OCI-M1 (cell line): ENCODE measurements around the gene SLC20A1.

Experiments
- DNase-seq: peaks from one replicate; lab custom pipeline; 2025; lab: John Stamatoyannopoulos, UW

Gene SLC20A1

DNA sequence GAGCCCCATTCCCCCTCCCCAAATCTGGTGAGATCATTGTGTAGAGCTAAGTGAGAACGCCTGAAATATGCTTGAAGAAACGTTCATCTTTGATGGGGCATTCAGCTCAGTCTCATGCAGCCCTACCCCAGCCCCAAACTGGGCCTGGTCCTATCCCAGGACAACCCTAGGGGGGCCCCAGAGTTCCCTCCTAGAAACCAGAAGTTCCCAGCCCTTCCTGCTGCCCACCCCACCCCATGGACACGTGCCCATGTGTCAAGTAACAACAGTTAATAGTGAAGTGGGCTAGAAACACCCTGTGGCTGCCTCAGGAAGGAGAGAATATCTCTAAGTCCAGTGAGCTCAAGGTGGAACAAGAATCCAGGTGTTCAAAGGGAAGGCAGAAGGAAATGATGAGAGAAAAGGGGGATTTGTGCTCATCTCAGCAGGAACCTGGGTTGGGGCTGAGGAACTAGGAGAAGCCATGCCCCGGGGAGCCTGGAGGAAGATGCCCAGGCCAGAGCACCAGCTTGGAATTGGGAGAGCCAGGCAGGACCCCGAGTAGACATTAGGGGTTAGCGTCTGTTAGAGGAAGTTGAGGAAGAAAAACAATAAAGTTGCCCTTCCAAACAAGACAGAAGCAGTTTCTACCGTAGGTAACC is 20.1 kb upstream of the SLC20A1 start:
- DNase-seq: no peak

DNA sequence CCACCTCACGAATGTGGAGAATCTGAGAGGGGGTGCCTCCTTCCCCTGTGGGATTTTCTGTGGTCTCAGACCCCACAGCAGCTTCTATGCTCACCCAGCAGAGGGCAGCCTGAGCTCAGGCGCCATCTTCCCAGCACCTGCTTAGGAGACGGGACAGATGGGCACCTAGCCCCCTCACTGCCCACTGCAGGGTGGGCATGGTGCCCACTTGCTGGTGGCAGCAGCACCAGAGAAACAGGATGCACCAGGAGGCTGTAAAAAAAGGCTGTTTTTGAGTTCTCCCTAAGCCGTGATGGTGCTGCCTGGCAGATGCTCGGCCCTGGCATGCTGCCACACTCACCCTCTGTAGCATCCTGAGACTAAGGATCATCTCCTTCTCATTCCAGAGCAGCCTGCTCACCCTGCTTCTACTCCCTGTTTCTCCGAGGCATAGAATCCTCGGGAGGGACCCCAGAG is 19.1 kb upstream of the SLC20A1 start:
- DNase-seq: peak; percentile 71

GRCh38 chr2:112627060-112628040 is 18.4 kb upstream of the SLC20A1 start:
- DNase-seq: peak; percentile 54

- DNase-seq: no peak
Observed at GRCh38 chr2:112629224-112629623, 16.5 kb upstream of the SLC20A1 start.

DNA sequence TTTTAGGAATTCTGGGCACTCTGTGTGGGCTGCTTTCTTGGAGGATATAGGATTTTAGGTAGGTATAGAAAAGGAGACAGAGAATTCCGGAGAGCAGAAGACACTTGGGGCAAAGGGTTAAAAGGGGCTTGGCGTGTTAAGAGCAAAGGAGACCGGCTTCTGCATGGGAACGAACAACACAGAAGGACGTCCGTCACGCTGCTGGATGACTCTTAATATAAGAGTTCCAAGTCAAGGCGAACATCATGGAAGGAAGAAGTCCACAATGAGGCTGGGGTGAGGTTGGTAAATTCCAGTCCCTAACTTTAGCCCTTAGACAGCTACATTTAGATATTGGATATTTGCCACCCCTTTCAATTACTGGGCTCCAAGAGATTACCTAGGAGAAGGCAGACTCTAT is 15.9 kb upstream of the SLC20A1 start:
- no peak for DNase-seq

- DNase-seq: no peak
Observed at GRCh38 chr2:112630268-112630667, 15.5 kb upstream of the SLC20A1 start.

GRCh38 chr2:112633708-112634107 is 12.0 kb upstream of the SLC20A1 start:
- no peak for DNase-seq

- no peak for DNase-seq
Observed at GRCh38 chr2:112634153-112634873, 11.4 kb upstream of the SLC20A1 start.

GRCh38 chr2:112634874-112635157 is 10.9 kb upstream of the SLC20A1 start:
- DNase-seq: no peak

- no peak for DNase-seq
Observed at GRCh38 chr2:112636605-112637288, 9.0 kb upstream of the SLC20A1 start.

- no peak for DNase-seq
Observed at GRCh38 chr2:112637289-112637660, 8.5 kb upstream of the SLC20A1 start.

DNA sequence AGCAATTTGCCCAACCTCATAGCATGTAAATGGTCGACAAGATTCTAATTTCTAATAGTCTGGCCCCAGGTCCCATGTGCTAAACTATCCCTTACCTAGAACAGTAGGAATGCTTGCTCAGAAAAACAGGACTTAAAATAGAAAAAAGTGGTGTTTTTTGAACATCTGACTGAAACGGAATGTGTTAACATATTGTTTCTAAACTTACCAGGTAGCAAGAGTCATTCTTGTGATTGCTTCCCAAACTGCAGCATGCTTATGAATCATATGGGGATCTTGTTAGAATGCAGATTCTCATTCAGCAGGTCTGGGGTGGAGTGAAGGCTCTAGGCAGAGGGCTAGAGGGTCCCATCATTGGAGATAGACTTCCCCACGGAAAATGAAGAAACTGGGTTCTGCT is 5.8 kb upstream of the SLC20A1 start:
- DNase-seq: no peak

DNA sequence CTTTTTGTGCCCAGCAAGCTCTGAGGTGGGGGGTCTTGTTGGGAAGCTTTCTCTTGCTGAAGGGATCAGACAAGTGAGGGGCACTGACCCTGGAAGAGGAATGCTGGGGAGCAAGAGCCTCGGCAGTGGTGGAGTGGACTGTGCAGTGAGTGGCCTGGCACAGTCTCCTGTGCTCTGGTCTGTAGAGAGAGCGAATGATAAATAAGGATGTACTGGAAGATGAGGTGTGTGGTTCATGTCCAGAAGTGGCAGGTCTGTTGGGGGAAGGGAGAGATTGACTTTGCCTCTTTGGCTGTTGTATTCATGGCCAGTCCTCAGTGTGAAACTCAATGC is 5.3 kb upstream of the SLC20A1 start:
- no peak for DNase-seq

DNA sequence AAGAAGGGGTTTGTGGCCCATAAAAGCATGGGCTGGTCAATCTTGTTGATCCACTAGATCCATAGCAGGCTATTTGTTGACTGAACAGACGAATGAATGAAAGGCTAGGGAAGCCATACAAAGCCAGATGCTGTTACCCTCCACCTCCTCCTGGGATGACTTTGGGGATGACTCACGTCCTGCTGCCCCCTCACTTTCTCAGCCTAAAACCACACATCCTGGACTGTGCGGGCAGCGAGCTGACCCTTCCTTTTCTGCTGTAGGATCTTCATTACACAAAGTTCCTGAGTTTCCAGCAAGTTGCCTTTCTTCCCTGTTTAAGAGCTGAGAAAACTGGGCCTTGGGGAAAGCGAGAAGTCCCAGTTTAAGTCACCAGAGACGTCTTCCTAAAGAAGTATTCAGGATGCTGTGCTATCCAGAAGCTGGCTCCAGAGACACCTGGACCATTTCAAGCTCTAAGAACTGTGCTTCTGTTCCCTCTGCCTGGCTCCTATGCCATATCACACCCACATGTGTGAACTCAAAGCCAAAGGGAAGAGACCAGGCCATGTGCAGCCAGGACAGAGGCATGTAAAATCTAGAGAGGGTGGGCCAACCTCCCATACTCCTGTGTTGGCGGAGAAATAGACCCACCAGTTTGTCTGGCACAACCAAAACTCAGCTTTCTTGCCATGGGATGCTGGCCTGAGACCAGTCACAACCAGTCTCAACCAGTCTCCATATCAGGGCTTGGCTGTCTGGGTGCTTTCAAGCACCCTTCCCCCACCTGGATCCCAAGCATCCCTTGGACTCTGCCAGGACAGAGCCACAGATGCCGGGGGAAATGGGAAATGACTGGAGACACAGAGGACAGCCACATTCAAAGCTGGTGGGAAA is 4.7 kb upstream of the SLC20A1 start:
- DNase-seq: peak; percentile 46

GRCh38 chr2:112641701-112642100 is 4.0 kb upstream of the SLC20A1 start:
- no peak for DNase-seq

DNA sequence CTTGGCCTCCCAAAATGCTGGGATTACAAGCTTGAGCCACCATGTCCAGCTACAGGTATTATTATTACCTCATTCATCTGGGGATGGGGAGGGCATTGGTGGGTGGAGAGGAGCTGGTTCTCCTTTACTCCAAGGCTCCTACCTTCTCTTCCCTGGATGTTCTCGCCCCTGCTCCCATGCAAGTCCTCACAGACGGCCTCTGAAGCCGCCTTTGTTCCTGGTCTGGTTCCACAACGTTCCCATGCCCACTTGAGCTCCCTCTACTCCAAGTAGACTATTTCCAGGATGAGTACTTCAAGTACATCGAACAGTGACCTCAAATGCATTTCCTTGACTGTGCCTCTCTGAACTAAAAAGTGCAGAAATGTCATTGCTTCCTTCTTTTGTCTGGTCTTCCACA is 3.2 kb upstream of the SLC20A1 start:
- DNase-seq: no peak

- no peak for DNase-seq
Observed at GRCh38 chr2:112642966-112643365, 2.8 kb upstream of the SLC20A1 start.

DNA sequence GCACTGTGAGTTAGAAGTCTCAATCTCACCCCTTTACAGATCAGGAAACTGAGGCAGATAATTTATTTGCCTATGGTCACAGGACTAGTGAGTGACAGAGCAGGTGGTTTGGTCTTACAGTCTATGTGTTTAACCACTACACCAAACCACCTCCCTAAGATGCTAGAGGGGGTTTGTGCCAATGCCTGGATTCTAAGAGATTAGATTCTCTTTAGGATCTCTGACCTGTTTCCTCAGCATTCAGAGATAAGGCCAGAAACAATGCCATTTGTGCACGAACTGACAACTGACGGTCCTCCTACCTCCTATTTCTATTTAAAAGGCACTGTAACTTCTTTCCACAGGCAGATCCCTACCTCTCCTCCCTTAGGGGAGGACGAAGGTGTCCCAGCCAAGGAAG is 2.3 kb upstream of the SLC20A1 start:
- DNase-seq: peak; percentile 46

DNA sequence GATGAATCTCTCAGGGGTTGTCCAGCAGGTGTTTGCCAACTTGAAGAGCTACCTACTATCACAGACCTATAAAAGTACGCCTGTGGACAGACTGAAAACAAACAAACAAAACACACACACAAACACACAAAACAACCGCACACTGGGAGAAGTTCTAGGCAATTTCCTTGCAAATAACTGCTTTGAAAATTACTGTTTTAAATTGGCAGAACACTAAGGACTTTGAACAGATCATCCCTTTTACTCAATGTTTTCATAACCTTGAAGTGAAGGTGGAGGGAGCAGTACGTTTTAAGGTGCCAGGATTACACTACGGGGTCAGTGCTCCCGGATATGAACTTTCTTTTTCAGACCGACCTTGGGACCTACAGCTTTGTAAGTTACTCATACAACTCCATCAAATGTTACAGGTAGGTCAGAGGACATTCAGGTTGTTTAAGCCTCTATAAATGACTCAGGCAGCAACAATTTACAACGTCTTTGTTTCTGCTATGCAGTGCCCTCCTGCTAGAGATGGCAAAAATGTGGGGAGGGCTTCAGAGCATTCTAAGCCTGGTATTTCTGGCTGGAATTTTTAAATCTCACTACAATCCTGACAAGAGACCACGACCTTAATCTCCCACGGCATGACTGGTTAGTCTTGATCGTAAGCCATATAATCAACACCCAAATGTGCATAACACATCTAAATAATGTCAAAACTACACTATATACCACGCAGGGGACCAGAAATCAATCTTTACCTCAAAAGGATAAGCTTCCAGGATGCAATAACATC is 1.4 kb upstream of the SLC20A1 start:
- DNase-seq: peak; percentile 59

GRCh38 chr2:112644933-112645309 is 818 bp upstream of the SLC20A1 start:
- no peak for DNase-seq
